ENCODE results near the gene TCL1B.

DNA sequence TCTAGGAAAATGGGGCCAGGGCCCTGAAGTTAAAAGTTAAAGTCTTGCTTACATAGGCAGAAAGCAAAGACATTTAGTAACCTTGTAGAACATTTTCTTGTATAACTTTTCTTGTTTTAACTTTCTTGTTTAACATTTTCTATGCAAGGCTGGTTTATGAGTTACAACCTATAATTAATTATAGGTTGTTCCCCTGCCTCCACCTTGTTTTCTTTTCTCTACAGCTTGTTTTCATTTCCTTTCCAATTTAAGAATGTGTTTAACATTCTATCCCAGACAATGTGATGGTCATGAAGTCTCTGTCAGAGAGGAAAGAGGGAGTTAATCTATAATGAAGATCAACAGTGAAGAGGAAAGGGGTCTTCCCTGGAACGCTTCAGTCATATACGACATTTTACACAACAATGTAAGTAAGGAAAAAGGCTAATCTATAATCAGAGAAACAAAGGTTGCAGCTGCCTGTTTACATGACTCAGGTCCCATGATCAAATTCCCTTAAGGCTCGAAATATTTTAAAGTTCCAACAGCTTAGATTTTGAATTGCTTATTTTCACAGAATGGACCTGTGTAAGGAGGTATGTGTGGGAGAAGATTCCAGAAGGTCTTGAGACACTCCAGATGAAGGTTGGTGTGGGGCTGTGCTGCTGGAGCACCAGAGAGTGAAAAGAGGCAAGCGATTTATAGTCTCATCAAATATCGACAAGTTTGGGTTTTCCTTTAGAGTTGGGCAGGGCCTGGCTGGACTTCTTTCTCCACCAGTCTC lies 34.2 kb upstream of the TCL1B start:
- TF ChIP-seq CTCF (IDR thresholded peaks at IDR 0.05) (no peak), POLR2A (IDR thresholded peaks at IDR 0.05) (no peak), EP300 (IDR thresholded peaks at IDR 0.05) (no peak)
